IPS-NIHi7 (cell line): Measurements from ENCODE around the gene MTF2.
"Not testable (repeated sequence)": the region's sequence is repeated elsewhere in the genome, so short reads cannot be mapped to it uniquely, and the experiment has no call there.

Experiments used
- DNase-seq: peaks from one replicate; pipeline ENCODE4 v3.0.0; 2012; ENCODE audit warnings: mixed read lengths; ENCODE audit errors: extremely low spot score

Gene MTF2

GRCh38 chr1:93142161-93142560, 63.1 kb downstream of the MTF2 start:
- no peak for DNase-seq

GRCh38 chr1:93143136-93143535, 64.1 kb downstream of the MTF2 start:
- DNase-seq: no peak

- DNase-seq: no peak
Measured at GRCh38 chr1:93143769-93144168, 64.7 kb downstream of the MTF2 start.

- DNase-seq: no peak
Measured at GRCh38 chr1:93148001-93148400, 68.9 kb downstream of the MTF2 start.

GRCh38 chr1:93150729-93151128, 71.6 kb downstream of the MTF2 start:
- no peak for DNase-seq

- DNase-seq: no peak
Measured at GRCh38 chr1:93151474-93151873, 72.4 kb downstream of the MTF2 start.

- no peak for DNase-seq
Measured at GRCh38 chr1:93152835-93153234, 73.8 kb downstream of the MTF2 start.

GRCh38 chr1:93154898-93155297, 75.8 kb downstream of the MTF2 start:
- no peak for DNase-seq

GRCh38 chr1:93155335-93155734, 76.3 kb downstream of the MTF2 start:
- no peak for DNase-seq

GRCh38 chr1:93159337-93159736, 80.3 kb downstream of the MTF2 start:
- DNase-seq: no peak

- DNase-seq: not testable (repeated sequence)
Measured at GRCh38 chr1:93163314-93163713, 84.2 kb downstream of the MTF2 start.

GRCh38 chr1:93164816-93165215, 85.7 kb downstream of the MTF2 start:
- DNase-seq: no peak

GRCh38 chr1:93165895-93166294, 86.8 kb downstream of the MTF2 start:
- not testable (repeated sequence) for DNase-seq

- no peak for DNase-seq
Measured at GRCh38 chr1:93167006-93167405, 87.9 kb downstream of the MTF2 start.

GRCh38 chr1:93170141-93170678, 91.1 kb downstream of the MTF2 start:
- DNase-seq: not testable (repeated sequence)

- no peak for DNase-seq
Measured at GRCh38 chr1:93171549-93172034, 92.5 kb downstream of the MTF2 start.

- DNase-seq: no peak
Measured at GRCh38 chr1:93172778-93173177, 93.7 kb downstream of the MTF2 start.

- not testable (repeated sequence) for DNase-seq
Measured at GRCh38 chr1:93174638-93175037, 95.6 kb downstream of the MTF2 start.

- no peak for DNase-seq
Measured at GRCh38 chr1:93177991-93178390, 98.9 kb downstream of the MTF2 start.

- no peak for DNase-seq
Measured at GRCh38 chr1:93178418-93178817, 99.3 kb downstream of the MTF2 start.

- DNase-seq: peak; percentile 93
Measured at GRCh38 chr1:93179886-93180722, 101.0 kb downstream of the MTF2 start, which contains the start of gene TMED5. TSS of gene TMED5 (minus strand) at chr1:93180413. CDS start at chr1:93180242, 171 bp downstream.

- no peak for DNase-seq
Measured at GRCh38 chr1:93180723-93181613, 101.9 kb downstream of the MTF2 start, which contains the start of gene CCDC18. TSS of gene CCDC18 (plus strand) at chr1:93180724. CDS start at chr1:93183362, 2,638 bp downstream.
